IPS-15b (cell line): ENCODE results near the gene PTPRO.

Experiments
- H3K27me3 ChIP-seq: one replicate; pipeline ENCODE4 v1.6.1; 2013; ENCODE audit warnings: low read length; ENCODE audit not compliant: control insufficient read depth, insufficient read depth
- H3K36me3 ChIP-seq: one replicate; pipeline ENCODE4 v1.6.1; 2013; ENCODE audit warnings: low read length; ENCODE audit not compliant: control insufficient read depth, insufficient read depth
- H3K4me1 ChIP-seq: one replicate; pipeline ENCODE4 v1.6.1; 2013; ENCODE audit warnings: mild to moderate bottlenecking, low read length; ENCODE audit not compliant: control insufficient read depth, insufficient read depth
- H3K4me3 ChIP-seq: one replicate; pipeline ENCODE4 v1.5.1; 2013; ENCODE audit warnings: low read depth, low read length
- H3K9ac ChIP-seq: one replicate; pipeline ENCODE4 v1.6.1; 2013; ENCODE audit warnings: low read depth, mild to moderate bottlenecking, low read length
- H3K9me3 ChIP-seq: one replicate; pipeline ENCODE4 v1.6.1; 2013; ENCODE audit warnings: mild to moderate bottlenecking, low read length; ENCODE audit not compliant: control insufficient read depth, insufficient read depth

PTPRO gene

DNA sequence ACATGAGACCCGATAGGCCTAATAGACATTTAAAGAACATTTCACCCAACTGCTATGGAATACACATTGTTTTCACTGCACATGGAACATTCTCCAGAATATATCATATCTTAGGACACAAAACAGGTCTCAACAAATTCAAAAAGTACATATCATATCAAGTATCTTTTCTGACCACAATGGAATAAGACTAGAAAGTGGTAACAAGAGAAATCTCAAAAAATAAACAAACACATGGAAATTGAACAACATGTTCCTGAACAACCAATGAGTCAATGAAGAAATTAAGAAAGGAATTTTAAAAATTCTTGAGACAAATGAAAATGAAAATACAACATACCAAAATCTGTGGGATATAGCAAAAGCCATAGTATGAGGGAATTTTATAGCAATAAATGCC lies 208.1 kb downstream of the PTPRO start:
- Histone ChIP-seq H3K36me3 (no peaks in the 10 kb centered on the region), H3K9ac (no peak overlapping the region), H3K4me1 (no peaks in the 10 kb centered on the region), H3K4me3 (no peak overlapping the region), H3K9me3 (no peaks in the 10 kb centered on the region), H3K27me3 (no peaks in the 10 kb centered on the region)

DNA sequence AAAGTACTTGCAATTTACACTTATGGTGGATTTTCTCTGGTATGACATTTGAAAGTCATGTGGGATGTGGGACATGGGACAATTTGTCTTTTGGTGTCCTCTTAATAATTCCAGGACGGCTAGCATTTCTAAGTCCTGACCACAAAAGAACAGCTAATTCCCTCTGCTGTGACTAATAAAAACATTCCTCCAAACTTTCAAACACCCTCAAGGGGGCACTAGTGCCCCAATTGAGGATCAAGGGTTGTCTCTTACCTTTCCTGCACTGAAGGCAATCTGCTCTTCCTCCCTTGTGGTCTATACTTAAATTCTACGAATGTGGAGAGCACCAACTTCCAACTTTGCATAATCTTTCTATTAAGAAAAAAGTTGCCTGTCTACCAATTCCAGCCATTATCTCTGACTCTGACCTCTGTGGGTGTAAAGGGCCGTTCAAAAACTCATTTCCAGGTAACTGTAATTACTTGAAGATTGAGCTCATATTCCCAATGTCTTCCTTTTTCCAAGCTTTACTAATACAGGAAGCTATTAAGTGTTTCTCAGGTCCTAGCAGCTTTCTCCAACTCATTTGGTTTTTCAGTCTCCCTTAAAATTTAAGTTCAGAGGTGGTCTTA lies 210.2 kb downstream of the PTPRO start:
- no peaks in the 10 kb centered on the region for H3K27me3 ChIP-seq
- no peak overlapping the region for H3K4me3 ChIP-seq
- H3K36me3 ChIP-seq, result no peaks in the 10 kb centered on the region
- H3K9ac ChIP-seq, result no peak overlapping the region
- H3K9me3 ChIP-seq, result no peaks in the 10 kb centered on the region
- no peaks in the 10 kb centered on the region for H3K4me1 ChIP-seq

- no peak overlapping the region for H3K9ac ChIP-seq
- H3K36me3 ChIP-seq, result no peaks in the 10 kb centered on the region
- no peaks in the 10 kb centered on the region for H3K27me3 ChIP-seq
- no peaks in the 10 kb centered on the region for H3K4me1 ChIP-seq
- no peaks in the 10 kb centered on the region for H3K9me3 ChIP-seq
- H3K4me3 ChIP-seq, result no peak overlapping the region
Observed at GRCh38 chr12:15534322-15534721, 212.0 kb downstream of the PTPRO start.

DNA sequence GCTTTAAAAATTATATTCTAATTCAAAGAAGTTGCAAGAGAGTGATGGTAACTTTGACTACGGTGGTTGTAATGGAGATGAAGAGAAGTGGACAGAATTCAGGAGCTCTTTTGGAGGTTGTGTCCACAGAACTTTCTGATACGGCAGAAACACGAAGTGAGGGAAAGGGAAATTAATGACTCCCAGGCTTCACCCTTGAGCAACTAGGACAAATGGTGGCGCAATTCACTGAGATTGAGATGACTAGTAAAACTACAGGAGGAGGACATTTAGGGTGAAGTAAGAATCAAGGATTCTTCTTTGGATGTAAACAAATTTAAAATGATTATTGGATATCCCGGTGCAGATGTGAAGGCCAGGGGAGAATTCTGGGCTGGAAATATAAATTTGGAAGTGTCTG lies 212.6 kb downstream of the PTPRO start:
- Histone ChIP-seq H3K4me3 (no peak overlapping the region), H3K4me1 (no peaks in the 10 kb centered on the region), H3K36me3 (no peaks in the 10 kb centered on the region), H3K27me3 (no peaks in the 10 kb centered on the region), H3K9me3 (no peaks in the 10 kb centered on the region), H3K9ac (no peak overlapping the region)

DNA sequence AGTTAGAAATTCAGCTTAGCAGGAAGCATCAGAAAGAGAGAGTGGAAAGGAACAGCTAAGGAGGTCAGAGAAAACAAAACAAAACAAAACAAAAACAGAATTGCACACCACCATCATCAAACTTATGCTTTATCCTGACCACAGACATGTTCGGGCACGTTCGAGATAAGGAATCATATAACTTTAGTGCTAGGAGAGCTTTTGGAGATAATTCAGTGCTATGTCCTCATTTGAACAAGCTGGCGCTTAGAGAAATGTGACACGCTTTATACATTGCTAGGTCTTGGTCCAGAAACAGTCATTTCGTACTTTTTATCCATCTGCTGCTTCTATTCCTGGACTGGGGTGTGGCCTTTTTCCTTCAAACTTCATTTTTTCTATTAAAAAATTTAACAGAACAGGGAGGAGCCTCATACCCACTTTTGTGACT lies 213.1 kb downstream of the PTPRO start:
- Histone ChIP-seq H3K4me1 (no peaks in the 10 kb centered on the region), H3K9ac (no peak overlapping the region), H3K36me3 (no peaks in the 10 kb centered on the region), H3K9me3 (no peaks in the 10 kb centered on the region), H3K4me3 (no peak overlapping the region), H3K27me3 (no peaks in the 10 kb centered on the region)

DNA sequence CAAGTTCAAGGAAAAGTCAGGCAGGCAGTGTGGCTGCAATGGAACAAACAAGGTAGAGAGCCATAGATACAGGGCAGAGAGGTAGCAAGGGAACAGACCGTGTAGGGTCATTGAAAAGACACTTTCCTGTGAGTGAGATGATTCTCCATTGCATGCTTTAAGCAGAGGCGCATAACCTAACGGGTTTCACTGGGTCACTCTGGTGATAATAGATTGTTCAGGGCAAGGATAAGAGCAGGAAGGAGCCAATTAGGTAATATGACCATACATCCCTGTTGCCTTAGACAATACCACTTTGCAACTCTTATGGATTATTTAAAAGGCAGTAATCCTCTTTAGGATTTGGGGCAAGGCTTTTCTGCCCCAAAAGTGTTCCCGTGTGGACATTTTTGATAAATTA lies 214.1 kb downstream of the PTPRO start:
- no peak overlapping the region for H3K9ac ChIP-seq
- H3K36me3 ChIP-seq, result no peaks in the 10 kb centered on the region
- H3K4me1 ChIP-seq, result no peaks in the 10 kb centered on the region

DNA sequence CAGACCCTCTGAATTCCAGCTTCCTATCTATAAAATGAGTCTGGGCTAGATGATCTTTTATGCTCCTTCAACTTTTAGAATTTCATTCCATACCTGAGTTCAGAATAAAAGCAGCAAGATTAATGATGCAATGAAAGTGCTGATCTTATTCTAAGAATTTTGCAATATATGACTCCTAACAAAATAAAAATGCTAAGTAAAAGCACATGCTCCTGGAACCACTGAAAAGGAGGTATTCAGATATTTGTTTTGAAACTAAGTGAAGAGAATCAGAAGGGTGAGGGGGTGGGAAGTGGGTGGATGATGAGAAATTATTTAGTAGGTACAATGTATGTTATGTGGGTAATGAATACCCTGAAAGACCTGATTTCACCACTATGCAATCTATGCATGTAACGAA lies 216.6 kb downstream of the PTPRO start:
- no peaks in the 10 kb centered on the region for H3K36me3 ChIP-seq
- no peak overlapping the region for H3K9ac ChIP-seq
- H3K4me3 ChIP-seq, result no peak overlapping the region
- no peaks in the 10 kb centered on the region for H3K27me3 ChIP-seq
- no peaks in the 10 kb centered on the region for H3K4me1 ChIP-seq
- H3K9me3 ChIP-seq, result no peaks in the 10 kb centered on the region

More for the DNA sequence above, 214.1 kb downstream of the PTPRO start:
- H3K4me3 ChIP-seq, result no peak overlapping the region
- no peaks in the 10 kb centered on the region for H3K27me3 ChIP-seq
- H3K9me3 ChIP-seq, result no peaks in the 10 kb centered on the region

DNA sequence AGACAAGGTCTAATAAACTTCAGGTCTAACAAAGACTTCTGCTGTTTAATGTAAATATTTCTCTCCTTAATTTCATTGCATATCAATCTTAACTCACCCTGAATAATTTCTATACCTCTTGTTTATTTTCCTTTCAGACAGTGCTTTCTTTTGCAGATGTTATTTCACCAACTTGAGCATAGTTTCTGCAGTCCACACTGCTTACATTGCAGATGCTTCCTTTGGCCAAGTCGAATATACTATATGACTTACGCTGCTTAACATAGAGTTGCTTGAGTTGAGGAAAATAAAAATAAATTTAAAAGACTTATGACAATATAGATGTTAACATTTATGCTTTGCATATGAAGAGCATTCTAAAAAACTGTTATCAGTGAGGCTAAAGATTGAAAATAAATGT lies 217.7 kb downstream of the PTPRO start:
- no peaks in the 10 kb centered on the region for H3K9me3 ChIP-seq
- no peaks in the 10 kb centered on the region for H3K36me3 ChIP-seq
- H3K4me1 ChIP-seq, result no peaks in the 10 kb centered on the region
- H3K27me3 ChIP-seq, result no peaks in the 10 kb centered on the region
- no peak overlapping the region for H3K9ac ChIP-seq
- H3K4me3 ChIP-seq, result no peak overlapping the region

GRCh38 chr12:15540469-15540872 lies 218.2 kb downstream of the PTPRO start:
- Histone ChIP-seq H3K4me1 (no peaks in the 10 kb centered on the region), H3K27me3 (no peaks in the 10 kb centered on the region), H3K36me3 (no peaks in the 10 kb centered on the region), H3K4me3 (no peak overlapping the region), H3K9me3 (no peaks in the 10 kb centered on the region), H3K9ac (no peak overlapping the region)

GRCh38 chr12:15541996-15542631 lies 219.8 kb downstream of the PTPRO start:
- no peak overlapping the region for H3K9ac ChIP-seq
- no peaks in the 10 kb centered on the region for H3K27me3 ChIP-seq
- no peak overlapping the region for H3K4me3 ChIP-seq
- no peaks in the 10 kb centered on the region for H3K4me1 ChIP-seq
- H3K36me3 ChIP-seq, result no peaks in the 10 kb centered on the region
- H3K9me3 ChIP-seq, result no peaks in the 10 kb centered on the region

DNA sequence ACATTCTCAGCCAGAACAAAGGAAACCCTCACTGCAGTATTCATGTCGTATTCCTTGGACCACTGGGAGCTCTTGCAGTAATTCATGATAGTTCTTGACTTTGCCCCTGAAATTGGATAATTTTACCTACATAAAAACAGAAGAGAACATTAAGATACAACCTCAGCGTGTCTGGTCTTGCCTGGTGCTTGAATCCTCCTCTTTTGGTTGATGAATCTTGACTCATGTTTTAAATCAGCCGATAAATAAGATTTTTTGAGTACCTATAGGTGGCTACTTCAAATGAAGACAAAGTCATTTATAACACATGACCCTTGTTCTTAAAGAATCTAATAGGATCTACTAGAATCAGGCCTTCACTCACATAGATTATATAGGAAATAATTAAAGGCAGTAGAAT lies 221.0 kb downstream of the PTPRO start:
- no peak overlapping the region for H3K4me3 ChIP-seq
- H3K27me3 ChIP-seq, result no peaks in the 10 kb centered on the region
- no peaks in the 10 kb centered on the region for H3K36me3 ChIP-seq
- H3K9me3 ChIP-seq, result no peaks in the 10 kb centered on the region
- no peak overlapping the region for H3K9ac ChIP-seq
- no peaks in the 10 kb centered on the region for H3K4me1 ChIP-seq

GRCh38 chr12:15544589-15544988 lies 222.3 kb downstream of the PTPRO start:
- Histone ChIP-seq H3K4me1 (no peaks in the 10 kb centered on the region), H3K9ac (no peak overlapping the region), H3K4me3 (no peak overlapping the region), H3K36me3 (no peaks in the 10 kb centered on the region), H3K9me3 (no peaks in the 10 kb centered on the region), H3K27me3 (no peaks in the 10 kb centered on the region)
